A549 (cell line): Measurements from ENCODE around the gene RBMS3.

Experiments used
- CHD2 ChIP-seq: fragments of 150-350 bp; IDR thresholded peaks from 2 replicates; pipeline ENCODE4 v1.6.1; 2014; ENCODE audit warnings: low read length; ENCODE audit not compliant: partially characterized antibody
- EP300 ChIP-seq, 2 experiments: fragments of >200 bp; sonication (Bioruptor Twin); formaldehyde crosslinking; IDR thresholded peaks; 2 replicates in 1 of 2; 3 replicates in 1 of 2; pipeline ENCODE4 v1.6.1; 2016 to 2017
- HOXA7 ChIP-seq: fragments of 250-450 bp; sonication (Bioruptor Pico); IDR thresholded peaks from 2 replicates; pipeline ENCODE4 v1.5.0; 2020; ENCODE audit warnings: mild to moderate bottlenecking, moderate library complexity
- RAD21 ChIP-seq, 2 experiments: fragments of >200 bp in 1 of 2; sonication (Bioruptor Twin) in 1 of 2; formaldehyde crosslinking in 1 of 2; IDR thresholded peaks in 1 of 2; conservative IDR thresholded peaks in 1 of 2; 2 replicates in 1 of 2; 3 replicates in 1 of 2; pipeline ENCODE4 v1.6.1; 2012 to 2018; ENCODE audit warnings: inconsistent platforms in 1 of 2
- RARB ChIP-seq: fragments of 250-450 bp; sonication (Bioruptor Pico); IDR thresholded peaks from 2 replicates; pipeline ENCODE4 v1.8.0; 2021; ENCODE audit warnings: mild to moderate bottlenecking, moderate library complexity
- TF ChIP-seq, protein P1 (sequence below): fragments of >200 bp; sonication (Bioruptor Twin); formaldehyde crosslinking; IDR thresholded peaks from 3 replicates; pipeline ENCODE4 v1.5.1; 2016
- TF ChIP-seq, protein P2 (sequence below): fragments of 200-600 bp; sonication (generic); IDR thresholded peaks from 2 replicates; pipeline ENCODE4 v1.6.1; 2016; ENCODE audit warnings: antibody characterized with exemption, mild to moderate bottlenecking, moderate library complexity

DNA sequence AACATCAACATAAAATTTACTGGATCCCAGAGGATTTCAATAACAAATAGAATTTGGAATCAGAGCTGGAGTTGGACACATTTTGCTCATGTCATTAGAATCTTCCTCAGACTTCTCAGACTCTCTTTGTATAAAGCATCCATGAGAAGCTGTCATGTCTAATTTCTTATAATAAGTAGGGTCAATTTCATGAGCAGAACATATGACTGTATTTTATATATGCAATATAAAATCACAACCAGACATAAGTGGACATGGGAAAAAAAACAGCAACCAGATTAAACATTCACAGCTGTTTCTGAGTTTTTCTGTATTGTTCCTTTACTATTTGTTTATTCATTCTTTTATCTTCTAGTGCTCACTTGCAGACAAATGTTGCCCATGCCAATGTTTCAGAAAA lies 325.5 kb downstream of the RBMS3 start:
- TF ChIP-seq, protein P1, sequence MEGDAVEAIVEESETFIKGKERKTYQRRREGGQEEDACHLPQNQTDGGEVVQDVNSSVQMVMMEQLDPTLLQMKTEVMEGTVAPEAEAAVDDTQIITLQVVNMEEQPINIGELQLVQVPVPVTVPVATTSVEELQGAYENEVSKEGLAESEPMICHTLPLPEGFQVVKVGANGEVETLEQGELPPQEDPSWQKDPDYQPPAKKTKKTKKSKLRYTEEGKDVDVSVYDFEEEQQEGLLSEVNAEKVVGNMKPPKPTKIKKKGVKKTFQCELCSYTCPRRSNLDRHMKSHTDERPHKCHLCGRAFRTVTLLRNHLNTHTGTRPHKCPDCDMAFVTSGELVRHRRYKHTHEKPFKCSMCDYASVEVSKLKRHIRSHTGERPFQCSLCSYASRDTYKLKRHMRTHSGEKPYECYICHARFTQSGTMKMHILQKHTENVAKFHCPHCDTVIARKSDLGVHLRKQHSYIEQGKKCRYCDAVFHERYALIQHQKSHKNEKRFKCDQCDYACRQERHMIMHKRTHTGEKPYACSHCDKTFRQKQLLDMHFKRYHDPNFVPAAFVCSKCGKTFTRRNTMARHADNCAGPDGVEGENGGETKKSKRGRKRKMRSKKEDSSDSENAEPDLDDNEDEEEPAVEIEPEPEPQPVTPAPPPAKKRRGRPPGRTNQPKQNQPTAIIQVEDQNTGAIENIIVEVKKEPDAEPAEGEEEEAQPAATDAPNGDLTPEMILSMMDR = no peak
- TF ChIP-seq RARB = no peak
- TF ChIP-seq, protein P2, sequence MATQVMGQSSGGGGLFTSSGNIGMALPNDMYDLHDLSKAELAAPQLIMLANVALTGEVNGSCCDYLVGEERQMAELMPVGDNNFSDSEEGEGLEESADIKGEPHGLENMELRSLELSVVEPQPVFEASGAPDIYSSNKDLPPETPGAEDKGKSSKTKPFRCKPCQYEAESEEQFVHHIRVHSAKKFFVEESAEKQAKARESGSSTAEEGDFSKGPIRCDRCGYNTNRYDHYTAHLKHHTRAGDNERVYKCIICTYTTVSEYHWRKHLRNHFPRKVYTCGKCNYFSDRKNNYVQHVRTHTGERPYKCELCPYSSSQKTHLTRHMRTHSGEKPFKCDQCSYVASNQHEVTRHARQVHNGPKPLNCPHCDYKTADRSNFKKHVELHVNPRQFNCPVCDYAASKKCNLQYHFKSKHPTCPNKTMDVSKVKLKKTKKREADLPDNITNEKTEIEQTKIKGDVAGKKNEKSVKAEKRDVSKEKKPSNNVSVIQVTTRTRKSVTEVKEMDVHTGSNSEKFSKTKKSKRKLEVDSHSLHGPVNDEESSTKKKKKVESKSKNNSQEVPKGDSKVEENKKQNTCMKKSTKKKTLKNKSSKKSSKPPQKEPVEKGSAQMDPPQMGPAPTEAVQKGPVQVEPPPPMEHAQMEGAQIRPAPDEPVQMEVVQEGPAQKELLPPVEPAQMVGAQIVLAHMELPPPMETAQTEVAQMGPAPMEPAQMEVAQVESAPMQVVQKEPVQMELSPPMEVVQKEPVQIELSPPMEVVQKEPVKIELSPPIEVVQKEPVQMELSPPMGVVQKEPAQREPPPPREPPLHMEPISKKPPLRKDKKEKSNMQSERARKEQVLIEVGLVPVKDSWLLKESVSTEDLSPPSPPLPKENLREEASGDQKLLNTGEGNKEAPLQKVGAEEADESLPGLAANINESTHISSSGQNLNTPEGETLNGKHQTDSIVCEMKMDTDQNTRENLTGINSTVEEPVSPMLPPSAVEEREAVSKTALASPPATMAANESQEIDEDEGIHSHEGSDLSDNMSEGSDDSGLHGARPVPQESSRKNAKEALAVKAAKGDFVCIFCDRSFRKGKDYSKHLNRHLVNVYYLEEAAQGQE = no peak
- TF ChIP-seq EP300 (IDR thresholded peaks at IDR 0.05) = no peak
- no peak for TF ChIP-seq CHD2
- TF ChIP-seq HOXA7 (CRISPR knock-in tag) = no peak
- no peak for TF ChIP-seq RAD21 (conservative IDR thresholded peaks at IDR 0.05 in 1 of 2, IDR thresholded peaks at IDR 0.05 in 1 of 2)
